Measurements from ENCODE around the gene IL13. TPM values are rescaled to one million over a fixed set of nuclear protein-coding genes. Genes with fewer than 3 reads are reported as not detected.
"Not testable (repeated sequence)": the region's sequence is repeated elsewhere in the genome, so short reads cannot be mapped to it uniquely, and the experiment has no call there.

Gene IL13
- total RNA-seq = 1 to 10 TPM; 1.4 to 1.6 TPM

- H3K27ac Mint-ChIP-seq = peak within 1 kb of the TSS; percentile 72
Observed at GRCh38 chr5:132657676-132658380, at the start of gene IL13. IL13 (plus strand) TSS chr5:132658173; CDS start chr5:132658187, 14 bp downstream.

GRCh38 chr5:132611965-132612364, 46.0 kb upstream of the IL13 start:
- H3K27ac Mint-ChIP-seq = no peak overlapping the region
- CTCF ChIA-PET = interaction anchor here (1.8 kb wide), 1 partner anchor 85 kb away, joined by 4 read pairs; no protein-coding TSS in a partner anchor
- H3K9me3 Mint-ChIP-seq (ENCODE audit: insufficient read depth) = no peaks in the 10 kb centered on the region
- no peak for DNase-seq
- H3K4me3 Mint-ChIP-seq = no peak overlapping the region
- POLR2A ChIA-PET = no interaction called here
- no peaks in the 10 kb centered on the region for H3K27me3 Mint-ChIP-seq (ENCODE audit: low read depth)
- peaks cover 38% of the 10 kb centered on the region for H3K36me3 Mint-ChIP-seq (ENCODE audit: low read depth)
- H3K4me1 Mint-ChIP-seq (ENCODE audit: low read depth) = no peaks in the 10 kb centered on the region
- ATAC-seq = no peak

More at GRCh38 chr5:132657676-132658380, at the start of gene IL13:
- ATAC-seq (peak; percentile 9), DNase-seq (no peak)
- Mint-ChIP-seq H3K4me3 (peak within 1 kb of the TSS; percentile 51), H3K9me3 (ENCODE audit: insufficient read depth) (no peaks in the 10 kb centered on the region), H3K27me3 (ENCODE audit: low read depth) (peaks cover 6% of the 10 kb centered on the region), H3K36me3 (ENCODE audit: low read depth) (no peaks in the 10 kb centered on the region), H3K4me1 (ENCODE audit: low read depth) (peaks cover 38% of the 10 kb centered on the region)
- ChIA-PET CTCF (interaction anchor here (0.8 to 4.4 kb wide), 8 partner anchors 13 to 163 kb away, joined by 3 to 24 read pairs (median 4); no protein-coding TSS in a partner anchor), POLR2A (interaction anchor here (0.8 kb wide), 2 partner anchors 17 to 1373 kb away, joined by 3 to 4 read pairs; no protein-coding TSS in a partner anchor)

GRCh38 chr5:132612846-132613245, 45.1 kb upstream of the IL13 start:
- no peaks in the 10 kb centered on the region for H3K4me1 Mint-ChIP-seq (ENCODE audit: low read depth)
- ChIA-PET CTCF (interaction anchor here (1.1 to 1.8 kb wide), 3 partner anchors 8 to 86 kb away, joined by 3 to 4 read pairs (median 4); no protein-coding TSS in a partner anchor), POLR2A (interaction anchor here (0.6 kb wide), 1 partner anchor 1129 kb away, joined by 3 read pairs; no protein-coding TSS in a partner anchor)
- no peak for DNase-seq
- no peak for ATAC-seq
- no peaks in the 10 kb centered on the region for H3K9me3 Mint-ChIP-seq (ENCODE audit: insufficient read depth)
- no peak overlapping the region for H3K4me3 Mint-ChIP-seq
- no peak overlapping the region for H3K27ac Mint-ChIP-seq
- H3K27me3 Mint-ChIP-seq (ENCODE audit: low read depth) = no peaks in the 10 kb centered on the region
- peaks cover 42% of the 10 kb centered on the region for H3K36me3 Mint-ChIP-seq (ENCODE audit: low read depth)

- ATAC-seq = no peak
- Mint-ChIP-seq H3K4me1 (ENCODE audit: low read depth) (peaks cover 5% of the 10 kb centered on the region), H3K27me3 (ENCODE audit: low read depth) (no peaks in the 10 kb centered on the region), H3K4me3 (no peak overlapping the region), H3K36me3 (ENCODE audit: low read depth) (peaks cover 45% of the 10 kb centered on the region), H3K9me3 (ENCODE audit: insufficient read depth) (no peaks in the 10 kb centered on the region), H3K27ac (no peak overlapping the region)
- ChIA-PET POLR2A (no interaction called here), CTCF (no interaction called here)
- DNase-seq = no peak
Observed at GRCh38 chr5:132621699-132622098, 36.3 kb upstream of the IL13 start.

- Mint-ChIP-seq H3K9me3 (ENCODE audit: insufficient read depth) (no peaks in the 10 kb centered on the region), H3K27ac (no peak overlapping the region), H3K4me3 (no peak overlapping the region), H3K36me3 (ENCODE audit: low read depth) (peaks cover 47% of the 10 kb centered on the region), H3K27me3 (ENCODE audit: low read depth) (no peaks in the 10 kb centered on the region), H3K4me1 (ENCODE audit: low read depth) (peaks cover 8% of the 10 kb centered on the region)
- ChIA-PET POLR2A (no interaction called here), CTCF (interaction anchor here (1.0 to 1.4 kb wide), 2 partner anchors 122 to 198 kb away, joined by 3 read pairs; no protein-coding TSS in a partner anchor)
- DNase-seq = no peak
- ATAC-seq = no peak
Observed at GRCh38 chr5:132622608-132623007, 35.4 kb upstream of the IL13 start.

GRCh38 chr5:132627470-132627869, 30.5 kb upstream of the IL13 start:
- ATAC-seq = no peak
- Mint-ChIP-seq H3K9me3 (ENCODE audit: insufficient read depth) (no peaks in the 10 kb centered on the region), H3K4me1 (ENCODE audit: low read depth) (peaks cover 41% of the 10 kb centered on the region), H3K27me3 (ENCODE audit: low read depth) (no peaks in the 10 kb centered on the region), H3K36me3 (ENCODE audit: low read depth) (peaks cover 48% of the 10 kb centered on the region), H3K4me3 (no peak overlapping the region), H3K27ac (no peak overlapping the region)
- CTCF ChIA-PET = no interaction called here
- POLR2A ChIA-PET = no interaction called here
- DNase-seq = no peak

GRCh38 chr5:132628814-132629213, 29.2 kb upstream of the IL13 start:
- Mint-ChIP-seq H3K27me3 (ENCODE audit: low read depth) (no peaks in the 10 kb centered on the region), H3K4me1 (ENCODE audit: low read depth) (peaks cover 40% of the 10 kb centered on the region), H3K36me3 (ENCODE audit: low read depth) (peaks cover 42% of the 10 kb centered on the region), H3K27ac (peak overlapping the region; percentile 86), H3K4me3 (no peak overlapping the region), H3K9me3 (ENCODE audit: insufficient read depth) (no peaks in the 10 kb centered on the region)
- no peak for ATAC-seq
- ChIA-PET POLR2A (no interaction called here), CTCF (interaction anchor here (1.8 kb wide), 1 partner anchor 13 kb away, joined by 7 read pairs; no protein-coding TSS in a partner anchor)
- DNase-seq = no peak

- Mint-ChIP-seq H3K9me3 (ENCODE audit: insufficient read depth) (no peaks in the 10 kb centered on the region), H3K4me3 (peak overlapping the region; percentile 32), H3K27me3 (ENCODE audit: low read depth) (no peaks in the 10 kb centered on the region), H3K4me1 (ENCODE audit: low read depth) (peaks cover 42% of the 10 kb centered on the region), H3K27ac (peak overlapping the region; percentile 86), H3K36me3 (ENCODE audit: low read depth) (peaks cover 48% of the 10 kb centered on the region)
- ATAC-seq (peak; percentile 63), DNase-seq (no peak)
- ChIA-PET POLR2A (no interaction called here), CTCF (interaction anchor here (1.1 to 1.8 kb wide), 3 partner anchors 10 to 103 kb away, joined by 5 to 7 read pairs (median 6); no protein-coding TSS in a partner anchor)
Observed at GRCh38 chr5:132629230-132629944, 28.6 kb upstream of the IL13 start.

GRCh38 chr5:132633587-132633986, 24.4 kb upstream of the IL13 start:
- H3K9me3 Mint-ChIP-seq (ENCODE audit: insufficient read depth); DNase-seq; ATAC-seq; H3K4me3 Mint-ChIP-seq; H3K27me3 Mint-ChIP-seq (ENCODE audit: low read depth); H3K27ac Mint-ChIP-seq: not testable (repeated sequence)
- Mint-ChIP-seq H3K4me1 (ENCODE audit: low read depth) (peaks cover 66% of the 10 kb centered on the region), H3K36me3 (ENCODE audit: low read depth) (peaks cover 62% of the 10 kb centered on the region)
- ChIA-PET POLR2A (interaction anchor here (0.8 kb wide), 1 partner anchor 30 kb away, joined by 4 read pairs; no protein-coding TSS in a partner anchor), CTCF (interaction anchor here (0.6 to 1.8 kb wide), 5 partner anchors 82 to 187 kb away, joined by 3 to 8 read pairs (median 4); no protein-coding TSS in a partner anchor)

GRCh38 chr5:132635873-132636272, 22.1 kb upstream of the IL13 start:
- ChIA-PET POLR2A (no interaction called here), CTCF (interaction anchor here (1.1 to 1.4 kb wide), 4 partner anchors 17 to 121 kb away, joined by 3 to 5 read pairs (median 3); no protein-coding TSS in a partner anchor)
- ATAC-seq = peak; percentile 67
- H3K4me1 Mint-ChIP-seq (ENCODE audit: low read depth) = peaks cover 68% of the 10 kb centered on the region
- no peak for DNase-seq
- no peaks in the 10 kb centered on the region for H3K27me3 Mint-ChIP-seq (ENCODE audit: low read depth)
- no peaks in the 10 kb centered on the region for H3K9me3 Mint-ChIP-seq (ENCODE audit: insufficient read depth)
- H3K36me3 Mint-ChIP-seq (ENCODE audit: low read depth) = peaks cover 60% of the 10 kb centered on the region
- peak overlapping the region; percentile 84 for H3K27ac Mint-ChIP-seq
- peak overlapping the region; percentile 29 for H3K4me3 Mint-ChIP-seq

GRCh38 chr5:132637241-132637640, 20.7 kb upstream of the IL13 start:
- Mint-ChIP-seq H3K27ac (no peak overlapping the region), H3K9me3 (ENCODE audit: insufficient read depth) (no peaks in the 10 kb centered on the region), H3K27me3 (ENCODE audit: low read depth) (no peaks in the 10 kb centered on the region), H3K36me3 (ENCODE audit: low read depth) (peaks cover 60% of the 10 kb centered on the region), H3K4me1 (ENCODE audit: low read depth) (peaks cover 77% of the 10 kb centered on the region), H3K4me3 (no peak overlapping the region)
- DNase-seq (no peak), ATAC-seq (no peak)
- ChIA-PET POLR2A (interaction anchor here (0.6 to 1.3 kb wide), 2 partner anchors 22 to 415 kb away, joined by 3 read pairs; partner anchors contain the start of gene HSPA4), CTCF (interaction anchor here (1.2 to 3.4 kb wide), 2 partner anchors 25 to 110 kb away, joined by 4 to 15 read pairs; no protein-coding TSS in a partner anchor)
